ENCODE results near the gene OXGR1.

OXGR1 gene

DNA sequence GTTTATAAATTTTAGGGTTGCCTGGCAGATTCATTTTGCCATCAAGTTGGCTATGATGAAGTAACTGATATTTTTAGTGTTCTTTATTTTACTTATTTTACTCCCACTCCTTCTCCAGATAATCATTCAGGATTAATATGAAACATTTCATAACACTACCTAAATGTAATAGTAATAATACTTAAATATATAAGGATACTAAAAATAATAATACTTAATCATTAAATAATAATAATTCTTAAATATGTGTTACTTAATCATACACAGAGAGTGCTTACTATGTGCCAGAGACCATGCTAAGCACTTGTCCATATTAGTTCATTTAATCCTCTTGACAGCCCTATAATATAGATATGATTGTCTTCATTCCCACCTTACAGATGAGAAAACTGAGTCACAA, 23.0 kb upstream of the OXGR1 start:
- Mint-ChIP-seq H3K27me3 (peaks cover 64% of the 10 kb centered on the region), H3K9me3 (peaks cover 3% of the 10 kb centered on the region), H3K27ac (no peak overlapping the region), H3K36me3 (ENCODE audit: low read depth) (no peaks in the 10 kb centered on the region), H3K4me3 (no peak overlapping the region), H3K4me1 (ENCODE audit: low read depth) (peaks cover 10% of the 10 kb centered on the region)
- DNase-seq, result no peak

GRCh38 chr13:97015661-97016350, 21.5 kb upstream of the OXGR1 start:
- H3K4me1 Mint-ChIP-seq (ENCODE audit: low read depth), result peaks cover 10% of the 10 kb centered on the region
- no peak for DNase-seq
- H3K27me3 Mint-ChIP-seq, result peaks cover 60% of the 10 kb centered on the region
- H3K36me3 Mint-ChIP-seq (ENCODE audit: low read depth), result no peaks in the 10 kb centered on the region
- no peak overlapping the region for H3K27ac Mint-ChIP-seq
- H3K9me3 Mint-ChIP-seq, result peaks cover 3% of the 10 kb centered on the region
- H3K4me3 Mint-ChIP-seq, result no peak overlapping the region

DNA sequence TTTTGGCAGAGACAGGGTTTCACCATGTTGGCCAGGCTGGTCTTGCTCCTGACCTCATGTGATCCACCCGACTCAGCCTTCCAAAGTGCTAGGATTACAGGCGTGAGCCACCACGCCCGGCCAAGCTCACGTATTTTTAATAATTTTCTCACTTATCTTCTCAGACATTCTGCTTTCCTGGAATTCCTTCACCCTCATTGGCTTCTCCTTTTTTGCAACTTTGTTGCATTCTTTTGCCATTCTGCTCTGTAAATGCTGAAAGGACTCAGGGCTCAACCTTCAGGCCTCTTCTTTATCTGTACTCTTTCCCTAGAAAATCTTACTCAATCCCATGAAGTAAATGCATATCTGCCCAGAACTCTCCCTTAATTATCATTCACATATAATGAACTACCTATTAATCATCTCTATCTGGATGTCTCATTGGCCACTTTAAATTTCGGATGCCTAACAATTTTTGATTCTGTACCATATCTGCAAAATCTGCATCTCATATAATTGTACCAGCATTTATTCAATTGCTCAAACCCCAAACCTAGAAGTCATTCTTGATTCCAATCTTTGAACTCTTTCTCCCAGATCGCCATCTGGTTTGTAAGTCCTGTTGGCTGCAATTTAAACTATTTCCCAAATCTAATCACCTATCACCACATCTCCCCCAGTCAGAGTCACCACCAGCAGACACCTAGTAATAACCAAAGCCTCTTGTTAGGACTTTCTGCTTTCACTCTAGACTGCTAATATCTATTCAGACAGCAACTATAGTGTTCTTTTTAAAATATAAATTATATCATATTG, 18.2 kb upstream of the OXGR1 start:
- Mint-ChIP-seq H3K9me3 (peaks cover 3% of the 10 kb centered on the region), H3K27ac (no peak overlapping the region), H3K4me3 (no peak overlapping the region), H3K27me3 (peaks cover 48% of the 10 kb centered on the region), H3K36me3 (ENCODE audit: low read depth) (no peaks in the 10 kb centered on the region), H3K4me1 (ENCODE audit: low read depth) (peaks cover 8% of the 10 kb centered on the region)
- no peak for DNase-seq

- no peak for DNase-seq
- Mint-ChIP-seq H3K27ac (no peak overlapping the region), H3K4me3 (no peak overlapping the region), H3K27me3 (peaks cover 49% of the 10 kb centered on the region), H3K9me3 (peaks cover 3% of the 10 kb centered on the region), H3K4me1 (ENCODE audit: low read depth) (peaks cover 8% of the 10 kb centered on the region), H3K36me3 (ENCODE audit: low read depth) (no peaks in the 10 kb centered on the region)
These were observed 17.3 kb upstream of the OXGR1 start for GRCh38 chr13:97011446-97012131.

DNA sequence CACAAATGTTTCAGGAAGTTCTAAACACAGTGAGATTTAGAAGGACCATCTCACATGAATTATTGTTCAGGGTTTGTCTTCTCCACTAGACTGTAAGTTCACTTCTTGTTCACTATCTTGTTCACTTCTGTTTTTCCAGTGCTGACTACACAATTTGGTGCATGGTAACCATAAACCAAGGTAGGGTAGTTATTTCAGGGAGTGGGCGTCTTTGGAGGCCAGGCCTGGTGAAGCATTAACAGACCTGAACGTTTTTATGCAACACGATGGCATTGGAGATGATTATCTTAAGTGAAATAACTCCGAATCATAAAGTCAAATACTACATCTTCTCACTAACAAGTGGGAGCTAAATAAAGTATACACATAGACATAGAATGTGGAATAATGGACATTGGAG, 14.4 kb upstream of the OXGR1 start:
- no peaks in the 10 kb centered on the region for H3K4me1 Mint-ChIP-seq (ENCODE audit: low read depth)
- H3K27ac Mint-ChIP-seq, result no peak overlapping the region
- DNase-seq, result no peak
- H3K9me3 Mint-ChIP-seq, result no peaks in the 10 kb centered on the region
- no peak overlapping the region for H3K4me3 Mint-ChIP-seq
- H3K27me3 Mint-ChIP-seq, result peaks cover 35% of the 10 kb centered on the region
- H3K36me3 Mint-ChIP-seq (ENCODE audit: low read depth), result no peaks in the 10 kb centered on the region

GRCh38 chr13:97005625-97006262, 11.5 kb upstream of the OXGR1 start:
- peaks cover 33% of the 10 kb centered on the region for H3K27me3 Mint-ChIP-seq
- H3K27ac Mint-ChIP-seq, result no peak overlapping the region
- no peak overlapping the region for H3K4me3 Mint-ChIP-seq
- no peaks in the 10 kb centered on the region for H3K4me1 Mint-ChIP-seq (ENCODE audit: low read depth)
- DNase-seq, result no peak
- H3K36me3 Mint-ChIP-seq (ENCODE audit: low read depth), result no peaks in the 10 kb centered on the region
- no peaks in the 10 kb centered on the region for H3K9me3 Mint-ChIP-seq

- Mint-ChIP-seq H3K4me1 (ENCODE audit: low read depth) (no peaks in the 10 kb centered on the region), H3K36me3 (ENCODE audit: low read depth) (no peaks in the 10 kb centered on the region), H3K27me3 (peaks cover 35% of the 10 kb centered on the region), H3K9me3 (no peaks in the 10 kb centered on the region), H3K4me3 (no peak overlapping the region), H3K27ac (no peak overlapping the region)
- no peak for DNase-seq
These were observed 10.6 kb upstream of the OXGR1 start for GRCh38 chr13:97004886-97005285.

DNA sequence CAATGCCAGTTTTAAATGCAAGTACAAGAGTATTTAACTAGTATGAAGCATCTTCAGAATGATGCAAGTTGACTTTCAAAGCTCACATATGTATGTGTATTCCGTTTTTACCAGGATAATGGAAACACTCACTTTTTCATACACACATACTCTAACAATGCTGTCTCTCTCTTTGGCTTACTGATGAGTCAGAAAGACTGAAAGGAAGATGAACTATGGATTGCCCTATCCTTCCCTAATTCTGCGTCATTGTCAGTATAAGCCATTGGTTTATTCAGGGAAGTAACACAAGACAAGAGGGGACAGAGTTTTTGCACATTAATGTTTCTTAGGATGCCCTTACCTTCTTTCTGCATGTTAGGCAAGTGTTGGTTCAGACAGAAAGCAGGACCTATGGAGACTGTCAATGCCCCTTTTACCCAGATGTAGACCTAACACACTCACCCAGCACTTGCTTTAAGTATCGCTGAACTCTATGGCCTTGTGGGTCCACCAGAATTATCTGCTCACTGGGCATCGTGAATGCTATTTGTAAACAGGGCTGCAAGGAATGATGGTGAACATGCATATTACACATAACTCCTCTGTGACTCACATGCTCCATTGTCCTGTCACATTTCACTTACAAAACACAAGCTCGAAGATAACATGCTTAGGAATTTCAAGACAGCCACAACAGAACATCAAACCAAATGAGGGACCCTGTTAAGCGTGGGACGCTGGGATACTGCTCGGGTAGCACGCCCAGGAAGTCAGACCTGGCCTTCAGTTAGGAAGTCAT, 10.0 kb upstream of the OXGR1 start:
- Mint-ChIP-seq H3K4me3 (no peak overlapping the region), H3K9me3 (no peaks in the 10 kb centered on the region), H3K36me3 (ENCODE audit: low read depth) (no peaks in the 10 kb centered on the region), H3K27ac (no peak overlapping the region), H3K27me3 (peaks cover 37% of the 10 kb centered on the region), H3K4me1 (ENCODE audit: low read depth) (no peaks in the 10 kb centered on the region)
- DNase-seq, result no peak

DNA sequence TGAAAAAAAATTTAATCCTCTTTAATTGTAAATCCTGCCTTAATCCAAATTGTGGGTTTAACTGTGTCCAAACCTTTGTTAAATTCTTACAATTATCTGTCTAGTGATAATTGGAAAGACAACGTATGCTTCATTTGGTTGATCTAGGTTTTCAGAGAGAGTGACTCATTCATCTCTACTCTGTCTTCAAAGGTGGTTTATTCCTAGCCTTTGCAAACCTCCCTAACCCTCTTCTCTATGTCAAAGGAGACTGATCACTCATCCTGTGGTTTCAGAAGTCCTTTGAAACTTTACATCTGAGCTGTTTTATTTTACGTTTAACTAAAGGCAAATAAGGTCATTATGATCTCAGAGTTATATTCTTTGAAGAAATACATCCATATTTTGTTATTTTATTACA, 8.8 kb upstream of the OXGR1 start:
- no peak overlapping the region for H3K27ac Mint-ChIP-seq
- H3K27me3 Mint-ChIP-seq, result peaks cover 37% of the 10 kb centered on the region
- H3K4me1 Mint-ChIP-seq (ENCODE audit: low read depth), result no peaks in the 10 kb centered on the region
- no peaks in the 10 kb centered on the region for H3K9me3 Mint-ChIP-seq
- H3K4me3 Mint-ChIP-seq, result no peak overlapping the region
- H3K36me3 Mint-ChIP-seq (ENCODE audit: low read depth), result no peaks in the 10 kb centered on the region
- DNase-seq, result no peak

- no peaks in the 10 kb centered on the region for H3K4me1 Mint-ChIP-seq (ENCODE audit: low read depth)
- H3K9me3 Mint-ChIP-seq, result no peaks in the 10 kb centered on the region
- no peak overlapping the region for H3K27ac Mint-ChIP-seq
- H3K36me3 Mint-ChIP-seq (ENCODE audit: low read depth), result no peaks in the 10 kb centered on the region
- H3K27me3 Mint-ChIP-seq, result peaks cover 32% of the 10 kb centered on the region
- no peak overlapping the region for H3K4me3 Mint-ChIP-seq
- DNase-seq, result no peak
These were observed 8.3 kb upstream of the OXGR1 start for GRCh38 chr13:97002581-97002980.

DNA sequence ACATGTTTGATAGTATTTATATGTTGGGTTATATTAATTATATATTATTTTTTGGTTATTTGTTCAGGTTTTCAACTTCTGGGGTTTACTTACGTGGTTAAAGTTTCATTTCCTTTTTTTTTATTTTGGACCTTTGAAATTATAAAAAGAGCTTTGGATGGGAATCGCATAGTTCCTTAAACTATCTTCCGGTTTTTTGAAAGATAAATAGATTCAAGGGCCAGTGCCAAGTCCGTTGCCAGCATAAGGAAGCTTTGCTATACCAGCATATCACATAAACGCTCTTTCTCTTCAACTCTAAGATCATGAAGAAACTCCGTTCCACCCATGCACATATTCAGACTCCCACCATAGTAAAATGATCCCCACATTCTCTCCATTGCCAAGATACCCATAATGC, 7.4 kb upstream of the OXGR1 start:
- Mint-ChIP-seq H3K4me1 (ENCODE audit: low read depth) (no peaks in the 10 kb centered on the region), H3K4me3 (no peak overlapping the region), H3K27ac (no peak overlapping the region), H3K27me3 (peaks cover 32% of the 10 kb centered on the region), H3K36me3 (ENCODE audit: low read depth) (no peaks in the 10 kb centered on the region), H3K9me3 (no peaks in the 10 kb centered on the region)
- DNase-seq, result no peak

- Mint-ChIP-seq H3K27ac (no peak overlapping the region), H3K27me3 (peaks cover 32% of the 10 kb centered on the region), H3K4me1 (ENCODE audit: low read depth) (no peaks in the 10 kb centered on the region), H3K36me3 (ENCODE audit: low read depth) (no peaks in the 10 kb centered on the region), H3K4me3 (no peak overlapping the region), H3K9me3 (no peaks in the 10 kb centered on the region)
- no peak for DNase-seq
These were observed 6.1 kb upstream of the OXGR1 start for GRCh38 chr13:97000295-97000925.

- no peak overlapping the region for H3K4me3 Mint-ChIP-seq
- DNase-seq, result no peak
- H3K9me3 Mint-ChIP-seq, result no peaks in the 10 kb centered on the region
- H3K4me1 Mint-ChIP-seq (ENCODE audit: low read depth), result peaks cover 5% of the 10 kb centered on the region
- no peak overlapping the region for H3K27ac Mint-ChIP-seq
- peaks cover 44% of the 10 kb centered on the region for H3K27me3 Mint-ChIP-seq
- no peaks in the 10 kb centered on the region for H3K36me3 Mint-ChIP-seq (ENCODE audit: low read depth)
These were observed 4.8 kb upstream of the OXGR1 start for GRCh38 chr13:96999091-96999490.

- Mint-ChIP-seq H3K4me3 (no peak overlapping the region), H3K27ac (no peak overlapping the region), H3K36me3 (ENCODE audit: low read depth) (no peaks in the 10 kb centered on the region), H3K27me3 (peaks cover 52% of the 10 kb centered on the region), H3K4me1 (ENCODE audit: low read depth) (peaks cover 10% of the 10 kb centered on the region), H3K9me3 (no peaks in the 10 kb centered on the region)
- DNase-seq, result no peak
These were observed 3.8 kb upstream of the OXGR1 start for GRCh38 chr13:96998051-96998450.

Data from activated T-cell treated with anti-CD3 and anti-CD28 coated beads, Interleukin-2, amount 50 U/mL, for 24 hours (primary cell).